Measurements from ENCODE around the gene ASPDH. TPM values are rescaled to one million over a fixed set of nuclear protein-coding genes. Genes with fewer than 3 reads are reported as not detected.

ASPDH gene
- total RNA-seq, 1 donor from 2014 or later = not detected

DNA sequence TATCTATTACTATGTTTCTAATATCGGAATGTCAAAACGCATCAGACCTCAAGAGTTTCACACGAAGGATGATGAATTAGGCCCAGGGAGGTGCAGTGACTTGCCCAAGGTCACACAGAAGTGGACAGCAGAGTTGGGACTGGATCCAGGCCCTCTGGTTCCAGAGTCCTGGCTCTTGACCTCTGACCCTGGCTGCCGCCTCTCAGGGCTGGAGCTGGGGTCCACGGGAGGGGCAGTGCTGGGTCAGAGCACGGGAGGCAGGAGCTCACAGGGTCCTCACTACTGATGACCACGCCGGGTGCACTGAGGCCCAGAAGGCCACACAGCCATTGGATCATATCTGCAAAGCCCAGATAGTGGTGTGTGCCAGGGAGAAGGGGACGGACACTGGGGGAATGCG, 9.2 kb upstream of the ASPDH start:
- Mint-ChIP-seq H3K27me3 (ENCODE audit: unreplicated experiment) (no peaks in the 10 kb centered on the region), H3K4me3 (ENCODE audit: unreplicated experiment) (no peak overlapping the region), H3K4me1 (ENCODE audit: unreplicated experiment) (no peaks in the 10 kb centered on the region), H3K9me3 (ENCODE audit: unreplicated experiment) (no peaks in the 10 kb centered on the region), H3K36me3 (ENCODE audit: unreplicated experiment) (no peaks in the 10 kb centered on the region), H3K27ac (ENCODE audit: unreplicated experiment) (no peak overlapping the region)
- no peak for DNase-seq (ENCODE audit: extremely low spot score, unreplicated experiment)
- TF ChIP-seq, protein P1, sequence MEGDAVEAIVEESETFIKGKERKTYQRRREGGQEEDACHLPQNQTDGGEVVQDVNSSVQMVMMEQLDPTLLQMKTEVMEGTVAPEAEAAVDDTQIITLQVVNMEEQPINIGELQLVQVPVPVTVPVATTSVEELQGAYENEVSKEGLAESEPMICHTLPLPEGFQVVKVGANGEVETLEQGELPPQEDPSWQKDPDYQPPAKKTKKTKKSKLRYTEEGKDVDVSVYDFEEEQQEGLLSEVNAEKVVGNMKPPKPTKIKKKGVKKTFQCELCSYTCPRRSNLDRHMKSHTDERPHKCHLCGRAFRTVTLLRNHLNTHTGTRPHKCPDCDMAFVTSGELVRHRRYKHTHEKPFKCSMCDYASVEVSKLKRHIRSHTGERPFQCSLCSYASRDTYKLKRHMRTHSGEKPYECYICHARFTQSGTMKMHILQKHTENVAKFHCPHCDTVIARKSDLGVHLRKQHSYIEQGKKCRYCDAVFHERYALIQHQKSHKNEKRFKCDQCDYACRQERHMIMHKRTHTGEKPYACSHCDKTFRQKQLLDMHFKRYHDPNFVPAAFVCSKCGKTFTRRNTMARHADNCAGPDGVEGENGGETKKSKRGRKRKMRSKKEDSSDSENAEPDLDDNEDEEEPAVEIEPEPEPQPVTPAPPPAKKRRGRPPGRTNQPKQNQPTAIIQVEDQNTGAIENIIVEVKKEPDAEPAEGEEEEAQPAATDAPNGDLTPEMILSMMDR (IDR thresholded peaks at IDR 0.05) = no peak

DNA sequence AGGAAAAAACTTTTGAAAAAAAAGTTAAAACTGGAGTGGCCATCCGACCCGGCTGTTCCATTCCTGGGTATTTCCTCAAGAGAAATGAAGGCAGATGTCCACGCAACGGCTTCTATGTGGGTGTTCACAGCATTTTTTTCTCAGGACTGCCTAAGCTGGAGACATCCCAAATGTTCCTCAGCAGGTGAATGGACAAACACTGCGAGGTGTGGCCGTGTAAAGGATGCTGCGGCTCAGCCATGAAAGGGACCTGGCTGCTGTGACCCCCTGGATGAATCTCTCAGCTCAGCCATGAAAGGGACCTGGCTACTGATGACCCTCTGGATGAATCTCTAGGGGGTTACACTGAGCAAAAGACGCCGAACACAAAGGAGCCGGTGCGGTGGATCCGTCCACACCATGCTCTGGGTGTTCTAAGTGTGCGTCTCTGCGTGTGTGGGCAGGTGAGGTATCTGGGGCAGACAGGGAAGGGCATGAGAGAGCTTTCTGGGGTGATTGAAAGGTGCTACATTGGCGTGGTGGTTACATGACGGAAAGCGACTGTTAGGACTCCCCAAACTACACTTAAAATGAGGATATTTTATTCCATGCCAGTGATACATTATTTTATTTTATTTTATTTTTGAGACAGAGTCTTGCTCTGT, 7.2 kb upstream of the ASPDH start:
- H3K36me3 Mint-ChIP-seq (ENCODE audit: unreplicated experiment) = no peaks in the 10 kb centered on the region
- TF ChIP-seq, protein P1 (IDR thresholded peaks at IDR 0.05) = no peak
- H3K27ac Mint-ChIP-seq (ENCODE audit: unreplicated experiment) = no peak overlapping the region
- no peak for DNase-seq (ENCODE audit: extremely low spot score, unreplicated experiment)
- no peaks in the 10 kb centered on the region for H3K27me3 Mint-ChIP-seq (ENCODE audit: unreplicated experiment)
- H3K4me3 Mint-ChIP-seq (ENCODE audit: unreplicated experiment) = no peak overlapping the region
- no peaks in the 10 kb centered on the region for H3K9me3 Mint-ChIP-seq (ENCODE audit: unreplicated experiment)
- no peaks in the 10 kb centered on the region for H3K4me1 Mint-ChIP-seq (ENCODE audit: unreplicated experiment)

DNA sequence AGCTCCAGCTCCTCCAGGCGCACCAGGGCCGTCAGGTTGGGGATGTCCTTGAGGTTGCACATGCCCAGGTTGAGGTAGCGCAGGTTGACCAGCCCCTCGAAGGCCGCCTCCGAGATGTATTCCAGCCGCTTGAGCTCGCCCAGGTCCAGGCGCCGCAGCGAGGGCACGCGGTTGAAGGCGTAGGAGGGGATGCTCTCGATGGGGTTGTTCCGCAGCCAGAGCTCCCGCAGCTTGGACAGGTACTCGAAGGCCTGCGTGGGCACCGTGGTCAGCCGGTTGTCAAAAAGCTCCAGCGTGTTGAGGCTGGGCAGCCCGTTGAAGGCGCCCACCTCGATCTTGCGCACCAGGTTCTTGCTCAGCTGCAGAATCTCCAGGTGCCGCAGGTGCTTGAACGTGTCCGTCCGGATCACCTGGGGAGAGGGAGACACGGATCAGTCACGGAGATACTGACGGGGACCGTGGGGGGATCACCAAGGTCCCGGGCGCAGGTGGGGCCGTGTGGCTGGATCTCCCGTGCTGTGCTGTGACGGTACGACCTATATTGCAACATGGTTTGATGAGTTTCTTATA, 5.4 kb upstream of the ASPDH start:
- TF ChIP-seq, protein P1 (IDR thresholded peaks at IDR 0.05) = no peak
- no peaks in the 10 kb centered on the region for H3K4me1 Mint-ChIP-seq (ENCODE audit: unreplicated experiment)
- no peak overlapping the region for H3K27ac Mint-ChIP-seq (ENCODE audit: unreplicated experiment)
- no peaks in the 10 kb centered on the region for H3K36me3 Mint-ChIP-seq (ENCODE audit: unreplicated experiment)
- H3K9me3 Mint-ChIP-seq (ENCODE audit: unreplicated experiment) = no peaks in the 10 kb centered on the region
- no peaks in the 10 kb centered on the region for H3K27me3 Mint-ChIP-seq (ENCODE audit: unreplicated experiment)
- no peak for DNase-seq (ENCODE audit: extremely low spot score, unreplicated experiment)
- H3K4me3 Mint-ChIP-seq (ENCODE audit: unreplicated experiment) = no peak overlapping the region

DNA sequence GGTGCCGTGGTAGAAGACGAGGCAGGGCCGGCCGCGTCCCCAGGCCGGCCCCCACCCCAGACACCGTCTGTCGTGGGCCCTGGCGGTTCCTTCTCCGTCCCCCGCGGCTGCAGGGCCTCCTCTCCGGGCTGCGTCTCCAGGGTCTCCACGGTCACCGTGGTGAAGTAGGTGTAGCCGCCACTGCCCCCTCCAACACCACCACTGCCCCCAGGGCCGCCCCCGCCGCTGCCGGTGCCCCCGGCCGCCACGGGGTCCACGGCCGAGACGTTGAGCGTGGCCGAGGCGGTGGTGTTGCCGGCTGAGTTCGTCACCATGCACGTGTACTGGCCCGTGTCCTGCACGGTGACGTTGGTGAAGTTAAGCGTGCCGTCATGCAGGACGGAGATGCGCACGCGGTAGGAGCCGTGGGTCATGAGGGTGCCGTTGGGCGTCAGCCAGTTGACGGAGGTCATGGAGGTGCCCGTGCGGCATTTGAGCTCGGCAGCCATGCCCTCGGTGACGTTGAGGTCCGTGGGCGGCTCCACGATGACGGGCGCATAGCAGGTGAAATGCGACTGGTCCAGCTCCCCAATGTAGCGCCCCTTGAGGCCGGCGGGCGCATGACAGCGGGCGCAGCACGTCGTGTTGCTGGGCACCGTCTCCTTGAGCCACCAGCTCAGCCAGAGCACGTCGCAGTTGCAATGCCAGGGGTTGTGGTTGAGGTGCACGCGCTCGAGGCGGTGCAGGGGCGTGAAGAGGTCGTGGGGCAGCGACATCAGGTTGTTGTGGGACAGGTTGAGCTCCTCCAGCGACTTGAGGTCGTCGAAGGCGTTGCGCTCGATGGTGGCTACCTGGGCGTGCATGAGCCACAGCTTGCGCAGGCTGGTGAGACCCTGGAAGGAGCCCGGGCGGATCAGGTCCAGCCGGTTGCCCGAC, 4.6 kb upstream of the ASPDH start:
- TF ChIP-seq, protein P1 (IDR thresholded peaks at IDR 0.05) = no peak
- Mint-ChIP-seq H3K36me3 (ENCODE audit: unreplicated experiment) (no peaks in the 10 kb centered on the region), H3K4me3 (ENCODE audit: unreplicated experiment) (no peak overlapping the region), H3K27me3 (ENCODE audit: unreplicated experiment) (no peaks in the 10 kb centered on the region), H3K9me3 (ENCODE audit: unreplicated experiment) (no peaks in the 10 kb centered on the region), H3K4me1 (ENCODE audit: unreplicated experiment) (no peaks in the 10 kb centered on the region), H3K27ac (ENCODE audit: unreplicated experiment) (no peak overlapping the region)
- no peak for DNase-seq (ENCODE audit: extremely low spot score, unreplicated experiment)

DNA sequence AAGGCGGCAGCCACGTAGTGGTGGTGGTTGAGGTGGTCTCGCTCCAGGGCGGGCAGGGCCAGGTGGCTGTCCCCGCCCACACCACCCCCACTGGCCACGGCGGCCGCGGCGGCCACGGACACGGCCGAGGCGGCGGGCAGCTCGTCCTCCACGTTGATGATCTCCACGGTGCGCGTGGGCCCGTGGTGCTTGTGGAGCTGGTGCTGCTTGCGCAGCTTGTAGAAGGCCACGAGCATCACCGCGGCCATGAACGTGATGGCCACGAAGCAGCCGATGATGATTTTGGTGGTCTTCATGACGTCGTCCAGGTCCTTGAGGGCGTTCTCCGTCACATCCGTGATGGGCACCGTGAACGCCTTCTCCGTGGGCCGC, 4.0 kb upstream of the ASPDH start:
- H3K4me3 Mint-ChIP-seq (ENCODE audit: unreplicated experiment) = no peak overlapping the region
- H3K4me1 Mint-ChIP-seq (ENCODE audit: unreplicated experiment) = no peaks in the 10 kb centered on the region
- no peaks in the 10 kb centered on the region for H3K9me3 Mint-ChIP-seq (ENCODE audit: unreplicated experiment)
- no peak overlapping the region for H3K27ac Mint-ChIP-seq (ENCODE audit: unreplicated experiment)
- H3K27me3 Mint-ChIP-seq (ENCODE audit: unreplicated experiment) = no peaks in the 10 kb centered on the region
- TF ChIP-seq, protein P1 (IDR thresholded peaks at IDR 0.05) = no peak
- H3K36me3 Mint-ChIP-seq (ENCODE audit: unreplicated experiment) = no peaks in the 10 kb centered on the region
- DNase-seq (ENCODE audit: extremely low spot score, unreplicated experiment) = no peak

Data from osteocyte (in vitro differentiated cells).